GM18507 (cell line): Measurements from ENCODE around the gene FZR1.
"Not testable (repeated sequence)": the region's sequence is repeated elsewhere in the genome, so short reads cannot be mapped to it uniquely, and the experiment has no call there.

Experiments
- DNase-seq: peaks from one replicate; pipeline ENCODE4 v3.0.0; 2011; ENCODE audit warnings: low read depth; ENCODE audit not compliant: insufficient read length; ENCODE audit errors: extremely low spot score
- FAIRE-seq: peaks from 2 replicates; lab custom pipeline; 2011; peaks lifted over from hg19 to GRCh38; lab: Jason Lieb, UNC

The FZR1 gene

GRCh38 chr19:3524904-3525451 lies 18.9 kb downstream of the FZR1 start:
- DNase-seq (no peak), FAIRE-seq (no peak)

GRCh38 chr19:3526507-3527237 lies 20.6 kb downstream of the FZR1 start:
- DNase-seq = no peak
- no peak for FAIRE-seq

DNA sequence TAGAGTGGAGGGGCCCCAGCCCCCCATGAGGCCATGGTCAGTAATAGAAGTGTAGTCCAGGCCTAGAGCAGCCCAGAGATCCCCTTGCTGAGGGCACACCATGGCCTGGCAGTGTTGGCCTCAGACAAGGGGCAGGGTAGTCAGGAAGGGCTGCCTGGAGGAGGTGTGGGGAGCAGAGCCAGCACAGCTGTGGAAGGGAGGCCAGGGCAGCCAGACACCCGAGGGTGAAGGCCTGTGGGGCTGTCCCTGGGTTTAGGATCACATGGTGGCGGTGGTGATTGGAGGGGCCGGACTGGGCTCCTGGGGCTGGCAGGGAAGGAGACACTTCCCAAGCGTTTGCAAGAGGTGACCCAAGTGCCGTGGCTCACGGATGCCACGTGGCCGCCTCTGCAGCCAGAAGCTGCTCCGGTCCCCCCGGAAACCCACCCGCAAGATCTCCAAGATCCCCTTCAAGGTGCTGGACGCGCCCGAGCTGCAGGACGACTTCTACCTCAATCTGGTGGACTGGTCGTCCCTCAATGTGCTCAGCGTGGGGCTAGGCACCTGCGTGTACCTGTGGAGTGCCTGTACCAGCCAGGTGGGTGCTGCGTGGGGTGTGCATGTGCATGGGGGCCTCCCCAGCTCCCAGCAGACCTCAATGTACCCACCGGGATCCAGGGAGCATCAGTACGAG lies 21.3 kb downstream of the FZR1 start:
- DNase-seq (no peak), FAIRE-seq (no peak)

DNA sequence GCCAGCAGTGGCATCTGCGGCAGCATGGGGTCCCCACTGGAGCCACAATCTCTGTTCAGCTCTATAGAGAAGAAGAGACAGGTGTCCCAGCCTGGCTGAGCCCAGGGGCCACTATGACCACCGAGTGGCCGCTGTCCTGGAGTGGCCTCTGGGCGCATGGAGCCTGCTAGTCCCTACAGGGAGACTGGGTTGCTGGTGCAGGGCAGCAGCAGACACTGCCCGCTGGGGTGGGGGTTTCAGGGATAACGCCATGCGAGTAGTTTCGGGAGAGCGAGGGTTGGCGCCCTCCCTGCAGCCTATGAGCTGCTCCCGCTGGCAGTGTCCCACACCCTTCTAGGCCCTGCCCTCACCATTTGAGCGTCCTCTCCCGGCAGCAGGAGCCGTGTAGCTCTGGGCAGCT lies 22.0 kb downstream of the FZR1 start:
- DNase-seq = no peak
- FAIRE-seq = no peak

DNA sequence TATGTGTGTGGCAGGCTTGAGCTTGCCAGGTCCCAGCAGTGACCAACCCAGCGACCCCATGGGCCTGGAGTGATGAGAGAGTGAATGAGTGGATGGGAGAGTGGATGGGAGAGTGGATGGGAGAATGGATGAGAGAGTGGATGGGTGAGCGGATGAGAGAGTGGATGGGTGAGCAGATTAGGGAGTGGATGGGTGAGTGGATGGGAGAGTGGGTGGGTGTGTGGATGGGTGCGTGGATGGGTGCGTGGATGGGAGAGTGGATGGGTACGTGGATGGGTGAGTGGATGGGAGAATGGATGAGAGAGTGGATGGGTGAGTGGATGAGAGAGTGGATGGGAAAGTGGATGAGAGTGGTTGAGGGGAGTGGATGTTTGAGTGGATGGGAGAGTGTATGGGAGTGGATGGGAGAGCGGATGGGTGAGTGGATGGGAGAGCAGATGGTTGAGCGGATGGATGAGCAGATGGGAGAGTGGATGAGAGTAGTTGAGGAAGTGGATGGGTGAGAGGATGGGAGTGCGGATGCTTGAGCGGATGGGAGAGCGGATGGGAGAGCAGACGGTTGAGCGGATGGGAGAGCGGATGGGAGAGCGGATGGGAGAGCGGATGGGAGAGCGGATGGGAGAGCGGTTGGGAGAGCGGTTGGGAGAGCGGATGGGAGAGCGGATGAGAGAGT lies 22.6 kb downstream of the FZR1 start:
- DNase-seq (no peak), FAIRE-seq (no peak)

- DNase-seq, FAIRE-seq: not testable (repeated sequence)
Measured at GRCh38 chr19:3529299-3529698, 23.2 kb downstream of the FZR1 start.

DNA sequence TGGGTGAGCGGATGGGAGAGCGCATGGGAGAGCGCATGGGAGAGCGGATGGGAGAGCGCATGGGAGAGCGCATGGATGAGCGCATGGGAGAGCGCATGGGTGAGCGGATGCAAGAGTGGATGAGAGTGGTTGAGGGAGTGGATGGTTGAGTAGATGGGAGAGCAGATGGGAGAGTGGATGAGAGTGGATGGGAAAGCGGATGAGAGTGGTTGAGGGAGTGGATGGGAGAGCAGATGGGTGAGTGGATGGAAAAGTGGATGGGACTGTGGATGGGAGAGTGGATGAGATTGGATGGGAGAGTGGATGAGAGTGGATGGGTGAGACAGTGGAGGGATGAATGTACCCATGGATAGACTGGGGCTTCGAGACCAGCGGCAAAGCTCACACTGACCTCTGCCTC lies 24.3 kb downstream of the FZR1 start:
- DNase-seq (no peak), FAIRE-seq (no peak)

DNA sequence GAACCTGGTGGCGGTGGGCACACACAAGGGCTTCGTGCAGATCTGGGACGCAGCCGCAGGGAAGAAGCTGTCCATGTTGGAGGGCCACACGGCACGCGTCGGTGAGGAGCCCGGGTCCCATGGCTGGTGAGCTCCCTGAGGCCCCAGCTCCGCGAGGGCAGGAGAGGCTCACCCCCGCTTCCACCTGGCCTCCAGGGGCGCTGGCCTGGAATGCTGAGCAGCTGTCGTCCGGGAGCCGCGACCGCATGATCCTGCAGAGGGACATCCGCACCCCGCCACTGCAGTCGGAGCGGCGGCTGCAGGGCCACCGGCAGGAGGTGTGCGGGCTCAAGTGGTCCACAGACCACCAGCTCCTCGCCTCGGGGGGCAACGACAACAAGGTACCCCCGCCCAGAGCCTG lies 25.6 kb downstream of the FZR1 start:
- no peak for DNase-seq
- FAIRE-seq = no peak

DNA sequence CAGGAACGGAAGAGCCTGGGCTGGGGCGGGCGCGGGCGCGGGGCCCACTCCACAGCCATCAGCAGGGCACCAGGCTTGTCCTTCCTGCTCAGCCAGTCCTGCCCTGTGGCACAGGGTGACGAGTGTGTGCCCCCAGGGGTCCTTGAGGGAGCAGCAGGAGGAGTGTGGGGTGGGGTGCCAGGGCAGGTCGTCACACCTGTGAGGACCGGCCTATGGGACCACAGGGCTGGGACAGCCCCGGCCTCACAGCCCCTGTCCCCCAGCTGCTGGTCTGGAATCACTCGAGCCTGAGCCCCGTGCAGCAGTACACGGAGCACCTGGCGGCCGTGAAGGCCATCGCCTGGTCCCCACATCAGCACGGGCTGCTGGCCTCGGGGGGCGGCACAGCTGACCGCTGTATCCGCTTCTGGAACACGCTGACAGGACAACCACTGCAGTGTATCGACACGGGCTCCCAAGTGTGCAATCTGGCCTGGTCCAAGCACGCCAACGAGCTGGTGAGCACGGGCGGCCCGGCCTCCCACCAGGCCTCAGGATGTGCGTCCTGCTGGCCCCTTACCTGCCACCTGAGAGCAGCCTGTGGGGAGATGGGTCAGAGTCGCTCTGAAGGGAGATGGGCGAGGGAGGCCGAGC lies 26.2 kb downstream of the FZR1 start:
- no peak for FAIRE-seq
- no peak for DNase-seq

DNA sequence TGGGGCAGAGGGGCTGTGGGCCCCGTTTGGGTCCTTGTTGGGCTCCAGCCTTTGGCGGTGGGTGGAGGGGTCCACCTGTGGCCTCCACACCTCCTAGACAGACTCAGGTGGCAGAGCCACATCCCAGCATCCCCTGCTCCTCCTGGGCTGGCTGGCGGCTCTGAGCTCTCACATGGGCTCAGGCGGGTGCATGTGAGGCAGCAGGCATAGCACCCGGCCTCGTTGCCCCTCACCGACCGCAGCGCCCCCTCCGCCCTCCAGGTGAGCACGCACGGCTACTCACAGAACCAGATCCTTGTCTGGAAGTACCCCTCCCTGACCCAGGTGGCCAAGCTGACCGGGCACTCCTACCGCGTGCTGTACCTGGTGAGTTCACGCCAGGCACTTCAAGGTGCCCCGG lies 26.9 kb downstream of the FZR1 start:
- FAIRE-seq (no peak), DNase-seq (no peak)

GRCh38 chr19:3533563-3534216 lies 27.6 kb downstream of the FZR1 start:
- no peak for DNase-seq
- no peak for FAIRE-seq

DNA sequence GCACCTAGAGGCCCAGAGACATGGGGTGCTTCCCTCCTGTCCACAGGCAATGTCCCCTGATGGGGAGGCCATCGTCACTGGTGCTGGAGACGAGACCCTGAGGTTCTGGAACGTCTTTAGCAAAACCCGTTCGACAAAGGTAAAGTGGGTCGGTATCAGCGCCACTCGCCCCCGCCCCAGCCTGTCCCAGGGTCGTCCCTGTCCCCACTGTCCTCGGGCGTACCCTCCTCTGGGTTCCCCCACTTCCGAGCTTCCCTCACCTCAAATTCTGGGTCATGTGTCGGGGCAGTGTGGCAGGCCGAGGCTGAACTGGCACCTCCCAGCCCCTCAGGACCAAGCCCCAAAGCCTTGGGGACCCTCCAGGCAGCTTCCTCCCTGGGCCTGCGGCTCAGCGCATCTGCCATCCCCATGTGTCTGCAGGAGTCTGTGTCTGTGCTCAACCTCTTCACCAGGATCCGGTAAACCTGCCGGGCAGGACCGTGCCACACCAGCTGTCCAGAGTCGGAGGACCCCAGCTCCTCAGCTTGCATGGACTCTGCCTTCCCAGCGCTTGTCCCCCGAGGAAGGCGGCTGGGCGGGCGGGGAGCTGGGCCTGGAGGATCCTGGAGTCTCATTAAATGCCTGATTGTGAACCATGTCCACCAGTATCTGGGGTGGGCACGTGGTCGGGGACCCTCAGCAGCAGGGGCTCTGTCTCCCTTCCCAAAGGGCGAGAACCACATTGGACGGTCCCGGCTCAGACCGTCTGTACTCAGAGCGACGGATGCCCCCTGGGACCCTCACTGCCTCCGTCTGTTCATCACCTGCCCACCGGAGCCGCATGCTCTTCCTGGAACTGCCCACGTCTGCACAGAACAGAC lies 28.5 kb downstream of the FZR1 start:
- DNase-seq (no peak), FAIRE-seq (no peak)

GRCh38 chr19:3535235-3535535 lies 29.1 kb downstream of the FZR1 start:
- FAIRE-seq (no peak), DNase-seq (no peak)

DNA sequence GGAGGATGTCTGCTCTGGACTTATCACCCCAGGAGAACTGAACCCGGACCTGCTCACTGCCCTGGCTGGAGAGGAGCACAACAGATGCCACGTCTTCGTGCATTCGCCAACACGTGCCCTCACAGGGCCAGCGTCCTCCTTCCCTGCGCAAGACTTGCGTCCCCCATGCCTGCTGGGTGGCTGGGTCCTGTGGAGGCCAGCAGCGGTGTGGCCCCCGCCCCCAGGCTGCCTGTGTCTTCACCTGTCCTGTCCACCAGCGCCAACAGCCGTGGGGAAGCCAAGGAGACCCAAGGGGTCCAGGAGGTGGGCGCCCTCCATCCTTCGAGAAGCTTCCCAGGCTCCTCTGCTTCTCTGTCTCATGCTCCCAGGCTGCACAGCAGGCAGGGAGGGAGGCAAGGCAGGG lies 29.5 kb downstream of the FZR1 start:
- FAIRE-seq = no peak
- DNase-seq = no peak

- no peak for FAIRE-seq
Measured at GRCh38 chr19:3535981-3536380, 29.9 kb downstream of the FZR1 start.

DNA sequence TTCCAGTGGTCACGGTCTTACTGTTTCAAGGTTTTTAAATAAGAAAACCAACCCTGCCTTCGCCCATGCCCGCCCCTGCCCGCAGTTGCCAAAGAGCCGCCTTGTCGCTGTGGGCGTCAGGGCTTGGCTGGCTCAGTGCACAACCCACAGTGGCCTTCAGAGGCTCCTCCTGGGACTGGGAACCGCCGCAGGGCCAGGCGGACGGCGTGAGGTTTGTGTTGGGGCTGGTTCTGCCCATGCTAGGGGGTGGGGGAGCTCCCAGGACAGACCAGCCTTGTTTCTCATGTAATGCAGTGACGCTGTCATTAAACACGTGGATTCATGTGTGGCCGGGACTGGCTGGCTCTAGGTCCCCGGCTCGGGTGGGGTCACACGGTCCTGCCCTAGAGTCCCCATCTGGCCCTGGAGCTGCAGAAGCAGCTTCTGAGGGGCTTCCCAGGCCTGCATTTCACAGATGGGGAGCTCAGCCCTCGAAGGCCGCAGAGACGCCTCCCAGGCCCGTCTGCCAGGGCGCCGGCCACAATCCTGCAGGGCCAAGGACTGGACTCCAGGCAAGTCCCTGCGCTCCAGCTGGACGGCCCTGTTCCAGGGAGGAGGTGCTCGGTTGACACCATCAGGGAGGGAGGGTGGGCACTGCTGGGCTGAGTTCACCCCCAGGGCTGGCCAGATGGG lies 30.5 kb downstream of the FZR1 start:
- no peak for DNase-seq
- FAIRE-seq = no peak

More at GRCh38 chr19:3535981-3536380, 29.9 kb downstream of the FZR1 start:
- DNase-seq = no peak

DNA sequence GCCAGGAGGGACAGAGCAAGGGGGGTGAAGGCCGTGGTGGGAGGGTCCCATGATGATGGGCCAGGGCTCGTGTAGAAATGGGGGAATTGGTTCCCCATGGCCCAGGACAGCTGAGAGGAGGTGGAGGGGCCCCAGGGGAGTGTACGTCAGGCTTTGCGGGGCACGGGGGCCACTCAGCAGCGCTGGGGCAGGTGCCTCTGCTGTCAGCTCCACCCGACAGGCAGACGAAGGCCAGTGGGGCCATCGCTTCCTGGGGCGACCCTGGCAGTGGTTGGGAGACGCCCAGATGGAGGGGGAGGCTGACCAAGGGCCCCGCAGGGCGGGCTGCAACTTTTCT lies 31.0 kb downstream of the FZR1 start:
- DNase-seq = no peak

DNA sequence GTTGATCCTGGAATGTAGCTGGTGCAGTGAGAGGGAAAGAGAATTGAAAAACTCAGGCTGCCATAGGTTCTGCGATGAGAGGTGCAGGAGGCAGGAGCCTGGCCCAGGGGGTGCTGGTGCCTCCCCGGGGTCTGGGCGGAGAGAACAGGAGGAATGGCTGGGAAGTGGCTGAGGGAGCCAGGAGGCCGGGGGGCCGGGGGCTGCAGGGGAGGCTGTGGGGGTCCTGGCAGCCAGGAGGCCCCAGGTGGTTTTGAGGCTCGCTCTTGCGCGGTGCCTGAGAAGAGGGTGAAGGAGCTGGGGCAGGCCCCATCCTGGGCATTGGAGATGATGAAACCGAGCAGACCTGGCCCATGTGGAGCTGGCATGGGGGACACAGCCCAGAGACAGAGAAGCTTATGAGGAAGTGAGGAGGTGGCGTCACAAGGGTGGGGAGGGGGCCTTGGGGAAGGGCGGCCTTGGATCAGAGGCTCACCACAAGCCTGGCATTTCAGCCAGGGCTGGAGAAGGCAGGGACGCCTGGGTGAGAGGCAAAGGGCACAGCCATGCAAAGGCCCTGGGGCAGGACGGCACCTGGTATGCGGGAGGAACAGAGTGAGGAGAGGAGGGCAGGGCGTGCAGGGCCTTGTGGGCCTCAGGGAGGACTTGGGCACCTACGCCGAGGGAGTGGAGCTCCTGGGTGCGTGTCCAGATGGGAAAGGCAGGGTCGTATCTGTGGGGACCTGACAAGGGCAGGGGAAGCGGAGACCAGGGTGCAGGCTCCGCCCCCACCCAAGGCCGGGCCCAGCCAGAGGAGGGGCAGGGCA lies 31.5 kb downstream of the FZR1 start:
- no peak for DNase-seq
- FAIRE-seq = no peak

More for the DNA sequence above, 31.0 kb downstream of the FZR1 start:
- FAIRE-seq = no peak
